Measurements from ENCODE around the gene KSR1. TPM values are rescaled to one million over a fixed set of nuclear protein-coding genes. Genes with fewer than 3 reads are reported as not detected.

KSR1 gene
- total RNA-seq, 1 donor, result 6.5 TPM

DNA sequence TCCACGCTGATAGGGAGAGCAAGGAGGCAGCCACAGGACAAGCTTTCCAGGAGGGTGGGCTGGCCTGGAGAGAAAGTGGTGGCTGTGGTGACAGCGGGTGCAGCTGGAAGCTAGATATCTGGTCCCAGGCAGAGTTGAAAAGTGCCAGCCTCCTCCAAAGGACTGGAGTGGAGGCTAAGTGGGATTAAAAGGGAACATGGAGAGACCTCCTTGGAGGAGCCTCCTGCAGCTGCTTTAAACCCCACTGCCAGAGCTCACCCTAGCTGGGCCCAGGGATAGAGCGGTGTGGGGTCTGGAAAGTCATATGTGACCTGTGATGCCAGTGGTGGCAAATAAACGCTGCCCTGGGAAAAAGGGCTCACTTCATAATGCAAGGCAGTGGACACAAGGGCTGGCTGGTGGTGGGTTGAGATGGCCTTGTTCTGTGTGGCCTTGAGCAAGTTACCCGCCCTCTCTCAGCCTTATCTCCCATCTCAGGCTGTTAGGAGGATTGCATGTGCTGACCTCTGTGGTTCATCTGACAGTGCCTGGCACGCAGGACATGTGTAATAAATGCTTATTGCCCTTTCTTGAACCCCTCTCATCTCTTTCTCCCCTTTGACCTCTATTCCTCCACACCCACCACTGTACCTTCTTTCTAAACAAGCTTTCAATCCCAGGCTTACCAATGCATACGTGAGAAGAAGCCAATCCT is 113.8 kb downstream of the KSR1 start:
- H3K27ac ChIP-seq (ENCODE audit: low read depth, low read length), result no peak overlapping the region
- H3K9me3 ChIP-seq (ENCODE audit: low read depth, low read length), result no peaks in the 10 kb centered on the region
- H2AFZ ChIP-seq (ENCODE audit: low read length), result no peak overlapping the region
- H3K79me2 ChIP-seq (ENCODE audit: insufficient read depth, low read length), result no peaks in the 10 kb centered on the region
- peaks cover 16% of the 10 kb centered on the region for H3K4me1 ChIP-seq (ENCODE audit: insufficient read depth, low read length)
- peak; percentile 31 for DNase-seq (ENCODE audit: insufficient read length, low spot score, missing footprints)
- TF ChIP-seq CTCF (IDR thresholded peaks at IDR 0.05; ENCODE audit: extremely low read depth, low read depth, low read length), result no peak
- no peak overlapping the region for H3K4me3 ChIP-seq (ENCODE audit: insufficient read depth, low read length)
- no peaks in the 10 kb centered on the region for H4K20me1 ChIP-seq (ENCODE audit: insufficient read depth, low read length)
- no peaks in the 10 kb centered on the region for H3K27me3 ChIP-seq (ENCODE audit: insufficient read depth, low read length)
- H3K4me2 ChIP-seq (ENCODE audit: insufficient read depth, low read length), result no peak overlapping the region
- H3K36me3 ChIP-seq (ENCODE audit: insufficient read depth, low read length), result no peaks in the 10 kb centered on the region

DNA sequence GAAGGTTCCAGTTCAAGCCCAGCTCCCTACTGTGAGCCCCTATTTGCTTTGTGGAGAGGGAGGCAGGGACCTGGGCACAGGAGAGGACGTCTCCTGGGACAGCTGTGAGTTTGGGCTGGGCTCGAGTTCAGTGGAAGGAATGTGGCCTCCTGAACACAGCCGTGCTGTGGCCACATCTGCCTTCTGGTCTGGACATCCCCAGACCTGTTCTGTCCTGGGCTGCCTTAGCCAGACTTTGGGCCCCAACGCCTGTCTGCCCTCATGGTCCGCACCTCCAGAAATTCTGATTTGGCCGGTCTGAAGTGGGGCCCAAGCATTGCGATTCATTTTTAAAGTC is 114.3 kb downstream of the KSR1 start:
- H3K79me2 ChIP-seq (ENCODE audit: insufficient read depth, low read length), result no peaks in the 10 kb centered on the region

DNA sequence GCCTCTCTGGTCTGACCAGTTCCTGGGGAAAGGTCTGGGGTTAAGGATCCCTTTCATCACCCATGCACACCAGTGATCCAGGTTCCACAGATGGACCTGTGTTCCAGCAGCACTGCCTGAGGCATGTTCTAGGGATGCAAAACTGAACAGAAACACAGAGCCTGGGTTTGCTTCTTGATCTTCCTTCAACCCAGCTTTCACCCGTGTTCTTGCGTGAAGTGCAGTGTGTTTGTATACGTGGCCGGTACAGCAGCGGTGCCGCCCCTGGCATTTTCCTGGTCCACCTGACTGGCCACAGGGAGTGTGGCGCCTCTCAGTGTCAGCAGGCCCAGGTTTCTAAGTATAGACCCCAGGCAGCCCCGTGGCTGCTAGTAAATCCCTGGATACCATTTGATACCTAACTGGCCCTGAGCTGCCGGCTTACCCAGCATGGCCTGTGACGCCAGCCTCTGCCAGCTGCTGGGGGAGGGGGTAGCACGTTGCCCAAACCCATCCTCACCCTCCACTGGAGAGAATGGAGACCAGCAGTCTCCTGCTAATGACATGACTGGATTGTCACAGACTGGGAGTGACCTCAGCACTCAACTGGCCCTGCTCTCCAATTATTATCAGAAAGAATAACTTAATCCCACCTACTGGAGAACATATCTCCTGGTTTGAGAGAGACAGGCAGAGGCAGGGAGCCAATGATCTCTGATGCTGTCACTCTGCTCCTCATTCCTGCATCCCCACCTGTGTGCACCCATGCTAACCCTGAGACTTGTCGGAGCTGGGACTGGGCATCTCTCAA is 115.5 kb downstream of the KSR1 start:
- Histone ChIP-seq H3K79me2 (ENCODE audit: insufficient read depth, low read length) (no peaks in the 10 kb centered on the region), H3K36me3 (ENCODE audit: insufficient read depth, low read length) (no peaks in the 10 kb centered on the region), H4K20me1 (ENCODE audit: insufficient read depth, low read length) (no peaks in the 10 kb centered on the region), H3K27me3 (ENCODE audit: insufficient read depth, low read length) (no peaks in the 10 kb centered on the region), H3K4me1 (ENCODE audit: insufficient read depth, low read length) (peaks cover 20% of the 10 kb centered on the region), H3K4me3 (ENCODE audit: insufficient read depth, low read length) (no peak overlapping the region), H2AFZ (ENCODE audit: low read length) (no peak overlapping the region), H3K27ac (ENCODE audit: low read depth, low read length) (no peak overlapping the region), H3K4me2 (ENCODE audit: insufficient read depth, low read length) (no peak overlapping the region), H3K9me3 (ENCODE audit: low read depth, low read length) (no peaks in the 10 kb centered on the region)
- TF ChIP-seq CTCF (IDR thresholded peaks at IDR 0.05; ENCODE audit: extremely low read depth, low read depth, low read length), result no peak
- DNase-seq (ENCODE audit: insufficient read length, low spot score, missing footprints), result no peak

More for the DNA sequence above, 114.3 kb downstream of the KSR1 start:
- TF ChIP-seq CTCF (IDR thresholded peaks at IDR 0.05; ENCODE audit: extremely low read depth, low read depth, low read length), result no peak
- no peaks in the 10 kb centered on the region for H3K27me3 ChIP-seq (ENCODE audit: insufficient read depth, low read length)
- no peak overlapping the region for H3K27ac ChIP-seq (ENCODE audit: low read depth, low read length)
- no peak overlapping the region for H3K4me3 ChIP-seq (ENCODE audit: insufficient read depth, low read length)
- H3K9me3 ChIP-seq (ENCODE audit: low read depth, low read length), result no peaks in the 10 kb centered on the region
- H2AFZ ChIP-seq (ENCODE audit: low read length), result no peak overlapping the region
- no peak overlapping the region for H3K4me2 ChIP-seq (ENCODE audit: insufficient read depth, low read length)
- peak; percentile 26 for DNase-seq (ENCODE audit: insufficient read length, low spot score, missing footprints)
- no peaks in the 10 kb centered on the region for H3K36me3 ChIP-seq (ENCODE audit: insufficient read depth, low read length)
- peaks cover 16% of the 10 kb centered on the region for H3K4me1 ChIP-seq (ENCODE audit: insufficient read depth, low read length)
- no peaks in the 10 kb centered on the region for H4K20me1 ChIP-seq (ENCODE audit: insufficient read depth, low read length)

DNA sequence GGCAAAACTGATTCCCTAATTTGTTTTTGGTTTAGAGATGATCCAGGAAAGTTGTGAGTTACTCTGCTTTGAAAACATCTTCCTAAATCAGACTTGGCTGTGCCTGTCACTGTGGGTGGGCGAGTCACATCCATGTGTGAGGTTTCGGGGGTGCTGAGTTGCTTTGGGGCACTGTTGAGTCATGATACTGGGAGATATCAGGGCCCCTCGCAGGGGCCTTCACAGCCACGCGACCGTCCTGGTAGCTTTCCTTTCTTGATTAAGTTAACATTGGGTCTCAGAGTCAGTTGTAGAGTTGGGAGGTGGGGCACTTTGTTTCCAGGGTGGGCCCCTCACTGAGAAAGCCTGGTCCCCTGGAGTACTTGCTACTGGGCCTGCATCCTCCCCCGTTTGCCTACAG is 116.4 kb downstream of the KSR1 start:
- no peaks in the 10 kb centered on the region for H3K79me2 ChIP-seq (ENCODE audit: insufficient read depth, low read length)
- H3K4me2 ChIP-seq (ENCODE audit: insufficient read depth, low read length), result no peak overlapping the region
- peaks cover 23% of the 10 kb centered on the region for H3K4me1 ChIP-seq (ENCODE audit: insufficient read depth, low read length)
- H2AFZ ChIP-seq (ENCODE audit: low read length), result no peak overlapping the region
- H3K27me3 ChIP-seq (ENCODE audit: insufficient read depth, low read length), result no peaks in the 10 kb centered on the region
- no peaks in the 10 kb centered on the region for H3K36me3 ChIP-seq (ENCODE audit: insufficient read depth, low read length)
- no peak overlapping the region for H3K4me3 ChIP-seq (ENCODE audit: insufficient read depth, low read length)
- TF ChIP-seq CTCF (IDR thresholded peaks at IDR 0.05; ENCODE audit: extremely low read depth, low read depth, low read length), result no peak
- peak; percentile 76 for DNase-seq (ENCODE audit: insufficient read length, low spot score, missing footprints)
- no peaks in the 10 kb centered on the region for H3K9me3 ChIP-seq (ENCODE audit: low read depth, low read length)
- H3K27ac ChIP-seq (ENCODE audit: low read depth, low read length), result no peak overlapping the region
- H4K20me1 ChIP-seq (ENCODE audit: insufficient read depth, low read length), result no peaks in the 10 kb centered on the region

Data from osteoblast (primary cell).